CD14-positive monocyte (primary cell): ENCODE results near the gene ZDHHC14. TPM values are rescaled to one million over a fixed set of nuclear protein-coding genes. Genes with fewer than 3 reads are reported as not detected.

Source experiments
- DNase-seq, 3 donors: peaks; one replicate each; pipeline ENCODE4 v3.0.0-alpha.2; 2011 to 2022
- H2AFZ ChIP-seq: 2 replicates; pipeline ENCODE4 v1.6.0; 2012; ENCODE audit warnings: mild to moderate bottlenecking, low read depth, low read length, inconsistent platforms; ENCODE audit not compliant: insufficient read depth, poor library complexity, severe bottlenecking
- H3K27ac ChIP-seq, 2 donors: 1 replicate in 1 of 2; 2 replicates in 1 of 2; pipeline ENCODE4 v1.5.1; 2012 to 2013; ENCODE audit warnings: low read length in 2 of 2, control low read depth in 1 of 2, inconsistent platforms in 1 of 2, low read depth in 1 of 2, mild to moderate bottlenecking in 1 of 2
- H3K27me3 ChIP-seq, 2 donors: one replicate each; pipeline versions ENCODE4 v1.6.0 to v1.6.1; 2011 to 2013; ENCODE audit warnings: low read length in 2 of 2; ENCODE audit not compliant: control insufficient read depth in 2 of 2, insufficient read depth in 2 of 2
- H3K36me3 ChIP-seq, 2 donors: replicated peaks in 1 of 2; 1 replicate in 1 of 2; 2 replicates in 1 of 2; pipeline versions ENCODE4 v1.5.1 to v1.6.1; 2012 to 2013; ENCODE audit warnings: low read length in 2 of 2, control low read depth in 1 of 2, inconsistent platforms in 1 of 2, mild to moderate bottlenecking in 1 of 2; ENCODE audit not compliant: insufficient read depth in 2 of 2, control insufficient read depth in 1 of 2
- H3K4me1 ChIP-seq, 2 donors: 1 replicate in 1 of 2; 2 replicates in 1 of 2; pipeline versions ENCODE4 v1.5.1 to v1.6.1; 2012 to 2013; ENCODE audit warnings: low read length in 2 of 2, control low read depth in 1 of 2, inconsistent platforms in 1 of 2, mild to moderate bottlenecking in 1 of 2, moderate library complexity in 1 of 2; ENCODE audit not compliant: insufficient read depth in 2 of 2, control insufficient read depth in 1 of 2
- H3K4me2 ChIP-seq: replicated peaks from 2 replicates; pipeline ENCODE3; 2012; ENCODE audit warnings: low read length, moderate library complexity, mild to moderate bottlenecking; ENCODE audit not compliant: poor library complexity, severe bottlenecking; ENCODE audit errors: extremely low read depth
- H3K4me3 ChIP-seq, 3 experiments: fragments of 200-600 bp in 1 of 3; sonication (generic) in 1 of 3; replicated peaks in 1 of 3; 1 replicate in 2 of 3; 2 replicates in 1 of 3; pipeline ENCODE4 v1.5.1; 2011 to 2013; ENCODE audit warnings: low read length in 3 of 3, mild to moderate bottlenecking in 3 of 3, control low read depth in 2 of 3, low read depth in 2 of 3, inconsistent platforms in 1 of 3, moderate library complexity in 1 of 3
- H3K79me2 ChIP-seq: 2 replicates; pipeline ENCODE4 v1.6.0; 2012; ENCODE audit warnings: mild to moderate bottlenecking, control low read depth, inconsistent platforms, low read length, moderate library complexity; ENCODE audit not compliant: insufficient read depth
- H3K9ac ChIP-seq: 2 replicates; pipeline ENCODE4 v1.6.0; 2017; ENCODE audit warnings: low read length, mild to moderate bottlenecking; ENCODE audit not compliant: insufficient read depth, poor library complexity, severe bottlenecking
- H3K9me3 ChIP-seq, 2 donors: replicated peaks in 1 of 2; 1 replicate in 1 of 2; 2 replicates in 1 of 2; pipeline versions ENCODE4 v1.5.1 to v1.6.1; 2012 to 2013; ENCODE audit warnings: low read length in 2 of 2, control low read depth in 1 of 2; ENCODE audit not compliant: control insufficient read depth in 1 of 2, insufficient read depth in 1 of 2
- H4K20me1 ChIP-seq: 2 replicates; pipeline ENCODE4 v1.6.0; 2012; ENCODE audit warnings: mild to moderate bottlenecking, low read length, control low read depth, moderate library complexity; ENCODE audit not compliant: insufficient read depth
- H3K27ac Mint-ChIP-seq, 7 donors: one replicate each; pipeline ENCODE4 v1.8.0; 2020; ENCODE audit warnings: mild to moderate bottlenecking in 7 of 7, mixed read lengths in 7 of 7, moderate library complexity in 6 of 7, inconsistent platforms in 2 of 7
- H3K27me3 Mint-ChIP-seq, 3 donors: one replicate each; pipeline ENCODE4 v1.8.0; 2021 to 2022; ENCODE audit warnings: low read depth in 3 of 3, mild to moderate bottlenecking in 3 of 3, mixed read lengths in 3 of 3, moderate library complexity in 3 of 3, inconsistent platforms in 1 of 3
- H3K36me3 Mint-ChIP-seq, 2 donors: one replicate each; pipeline ENCODE4 v1.8.0; 2020; ENCODE audit warnings: mixed read lengths in 2 of 2, inconsistent platforms in 1 of 2, mild to moderate bottlenecking in 1 of 2
- H3K4me1 Mint-ChIP-seq: one replicate; pipeline ENCODE4 v1.8.0; 2020; ENCODE audit warnings: mild to moderate bottlenecking, mixed read lengths
- H3K4me3 Mint-ChIP-seq, 2 donors: one replicate each; pipeline ENCODE4 v1.8.0; 2020; ENCODE audit warnings: mild to moderate bottlenecking in 2 of 2, mixed read lengths in 2 of 2, moderate library complexity in 1 of 2
- H3K9me3 Mint-ChIP-seq, 7 donors: one replicate each; pipeline ENCODE4 v1.8.0; 2020 to 2022; ENCODE audit warnings: mixed read lengths in 7 of 7, mild to moderate bottlenecking in 6 of 7, moderate library complexity in 6 of 7, inconsistent platforms in 2 of 7
- WGBS: methylation state at CpG from one replicate; pipeline ENCODE4 v1.1.5; 2013; ENCODE audit warnings: missing lambda C conversion rate; ENCODE audit not compliant: insufficient coverage; 5-methylcytosine and 5-hydroxymethylcytosine counted together
- intact Hi-C, 2 donors: fragments of 100-400 bp; cut with micrococcal nuclease; formaldehyde crosslinking; loops; one replicate each; pipeline versions ENCODE4 v1.15.0 to v1.15.1; 2023
- polyA plus RNA-seq, 3 donors: library from polyadenylated mRNA; depleted of rRNA in 1 of 3; unstranded in 2 of 3; stranded (reverse) in 1 of 3; fragments of 300-500 nt in 2 of 3; fragments of >200 nt in 1 of 3; fragmentation: Illumina TruSeq in 2 of 3; gene quantifications; 1 replicate in 2 of 3; 2 replicates in 1 of 3; pipeline ENCODE4 v1.2.3, GENCODE V29; 2012 to 2021
- TF ChIP-seq, protein P1 (sequence below): fragments of 200-600 bp; IDR thresholded peaks from one replicate; pipeline ENCODE4 v1.8.0; 2022; ENCODE audit warnings: antibody characterized with exemption, mild to moderate bottlenecking

Gene ZDHHC14
- polyA plus RNA-seq, 3 donors, result 0.30 to 1.7 (median 0.93) TPM

DNA sequence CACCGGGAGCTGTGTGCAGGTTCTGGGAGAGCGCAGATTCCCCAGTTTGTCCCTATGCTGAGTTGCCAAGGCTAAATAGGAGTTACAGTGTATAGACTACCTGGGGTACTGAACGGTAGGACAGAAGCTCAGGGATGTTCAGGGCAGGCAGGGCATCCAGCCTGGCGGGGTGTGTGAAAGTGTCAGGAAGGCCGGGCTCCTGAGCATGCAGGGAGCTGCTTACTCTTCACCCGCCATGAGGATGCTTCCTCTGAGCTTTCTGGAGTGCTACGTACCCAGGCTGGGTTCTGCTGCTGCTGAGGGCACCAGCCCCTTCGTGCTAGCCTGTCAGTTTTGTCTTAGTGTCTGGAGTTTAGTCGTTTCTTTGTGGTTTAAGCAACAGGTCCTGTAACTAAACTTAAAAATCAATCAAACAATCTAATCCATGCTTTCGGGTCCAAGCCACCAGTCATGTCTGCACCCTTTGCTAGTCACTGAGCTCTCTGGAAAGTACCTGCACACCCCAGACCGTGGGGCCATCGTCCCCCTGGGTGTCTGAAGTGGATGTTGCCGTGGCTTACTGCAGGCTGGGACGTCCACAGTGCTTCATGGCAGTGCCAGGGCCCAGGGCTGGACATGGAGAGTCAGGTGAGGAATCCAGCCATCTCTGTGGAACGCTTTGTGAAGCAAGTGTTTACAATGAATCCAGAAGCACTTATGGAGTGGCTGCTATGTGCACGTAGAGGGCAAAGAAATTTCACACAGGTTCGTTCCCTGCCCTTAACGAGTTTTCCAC lies 221.7 kb downstream of the ZDHHC14 start:
- intact Hi-C loops, result no loop called here
- no peaks in the 10 kb centered on the region for H3K9me3 ChIP-seq
- H3K4me2 ChIP-seq, result no peak overlapping the region
- TF ChIP-seq, protein P1, sequence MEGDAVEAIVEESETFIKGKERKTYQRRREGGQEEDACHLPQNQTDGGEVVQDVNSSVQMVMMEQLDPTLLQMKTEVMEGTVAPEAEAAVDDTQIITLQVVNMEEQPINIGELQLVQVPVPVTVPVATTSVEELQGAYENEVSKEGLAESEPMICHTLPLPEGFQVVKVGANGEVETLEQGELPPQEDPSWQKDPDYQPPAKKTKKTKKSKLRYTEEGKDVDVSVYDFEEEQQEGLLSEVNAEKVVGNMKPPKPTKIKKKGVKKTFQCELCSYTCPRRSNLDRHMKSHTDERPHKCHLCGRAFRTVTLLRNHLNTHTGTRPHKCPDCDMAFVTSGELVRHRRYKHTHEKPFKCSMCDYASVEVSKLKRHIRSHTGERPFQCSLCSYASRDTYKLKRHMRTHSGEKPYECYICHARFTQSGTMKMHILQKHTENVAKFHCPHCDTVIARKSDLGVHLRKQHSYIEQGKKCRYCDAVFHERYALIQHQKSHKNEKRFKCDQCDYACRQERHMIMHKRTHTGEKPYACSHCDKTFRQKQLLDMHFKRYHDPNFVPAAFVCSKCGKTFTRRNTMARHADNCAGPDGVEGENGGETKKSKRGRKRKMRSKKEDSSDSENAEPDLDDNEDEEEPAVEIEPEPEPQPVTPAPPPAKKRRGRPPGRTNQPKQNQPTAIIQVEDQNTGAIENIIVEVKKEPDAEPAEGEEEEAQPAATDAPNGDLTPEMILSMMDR, result no peak
- no peak overlapping the region for H3K27ac ChIP-seq
- H3K4me3 ChIP-seq, result no peak overlapping the region
- H3K79me2 ChIP-seq, result no peaks in the 10 kb centered on the region
- H3K27me3 ChIP-seq, result no peaks in the 10 kb centered on the region
- Mint-ChIP-seq H3K9me3 (no peaks in the 10 kb centered on the region), H3K4me3 (no peak overlapping the region), H3K4me1 (peaks cover 3% of the 10 kb centered on the region), H3K36me3 (peaks cover 2 to 3% of the 10 kb centered on the region in 2 donors), H3K27me3 (peaks cover 0 to 4% (median 0%) of the 10 kb centered on the region in 3 donors), H3K27ac (no peak overlapping the region)
- H3K9ac ChIP-seq, result no peak overlapping the region
- DNase-seq, result no peak
- no peaks in the 10 kb centered on the region for H3K36me3 ChIP-seq
- WGBS, result 96% methylated on average over 13 of the region's 18 CpGs
- peaks cover 0 to 8% of the 10 kb centered on the region in 2 donors for H3K4me1 ChIP-seq
- no peaks in the 10 kb centered on the region for H4K20me1 ChIP-seq
- no peak overlapping the region for H2AFZ ChIP-seq

DNA sequence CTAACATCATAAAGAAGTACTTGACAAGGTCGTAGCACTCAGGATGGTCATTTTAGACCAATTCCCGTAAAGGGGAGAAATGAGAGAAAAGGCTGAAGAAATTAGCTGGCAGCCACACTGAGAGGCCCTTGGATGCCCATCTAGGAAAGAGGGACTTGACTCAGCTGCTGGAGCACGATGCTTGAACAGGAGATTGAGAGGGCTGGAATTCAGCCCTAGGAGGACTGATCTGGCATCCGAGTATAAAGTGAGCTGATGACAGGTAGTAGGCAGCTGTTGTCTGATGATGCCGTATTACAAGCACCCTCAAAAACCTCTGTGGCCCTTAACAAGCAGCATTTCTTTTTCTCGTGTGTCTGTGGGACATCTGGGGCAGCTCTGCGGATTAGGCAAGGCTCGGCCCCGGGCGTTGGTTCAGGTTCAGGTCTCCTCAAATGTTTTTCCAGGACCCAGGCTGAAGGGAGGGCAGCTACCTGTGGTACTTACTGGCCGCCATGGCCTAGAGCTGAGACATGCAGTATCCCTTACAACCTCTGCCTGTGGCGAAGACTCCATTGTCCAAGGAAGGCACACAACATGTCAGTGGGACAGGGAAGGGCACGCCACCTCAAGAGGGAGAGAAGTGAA lies 222.4 kb downstream of the ZDHHC14 start:
- Histone ChIP-seq H4K20me1 (no peaks in the 10 kb centered on the region), H3K79me2 (no peaks in the 10 kb centered on the region), H3K4me3 (no peak overlapping the region), H3K27me3 (no peaks in the 10 kb centered on the region), H3K4me1 (peaks cover 0 to 10% of the 10 kb centered on the region in 2 donors), H3K4me2 (no peak overlapping the region), H3K9ac (no peak overlapping the region), H3K9me3 (no peaks in the 10 kb centered on the region), H3K27ac (no peak overlapping the region), H3K36me3 (no peaks in the 10 kb centered on the region), H2AFZ (no peak overlapping the region)
- Mint-ChIP-seq H3K27ac (no peak overlapping the region), H3K36me3 (peaks cover 2 to 6% of the 10 kb centered on the region in 2 donors), H3K27me3 (peaks cover 0 to 4% (median 0%) of the 10 kb centered on the region in 3 donors), H3K9me3 (no peaks in the 10 kb centered on the region), H3K4me1 (peaks cover 3% of the 10 kb centered on the region), H3K4me3 (no peak overlapping the region)
- DNase-seq, result no peak
- intact Hi-C loops, result no loop called here
- TF ChIP-seq, protein P1, result no peak
- 93% methylated on average over 11 of the region's 13 CpGs for WGBS
